HG03432 (cell line): Measurements from ENCODE around the gene CYB5B.
A peak's percentile ranks its signal among the peaks of the same experiment; 100 is the strongest.
"Not testable (repeated sequence)": the region's sequence is repeated elsewhere in the genome, so short reads cannot be mapped to it uniquely, and the experiment has no call there.

Source experiments
- ATAC-seq: cut with Tn5 transposase; IDR thresholded peaks from one replicate; pipeline ENCODE4 v1.9.1; 2021; ENCODE audit warnings: mild to moderate bottlenecking, moderate library complexity; ENCODE audit not compliant: unreplicated experiment

CYB5B gene

GRCh38 chr16:69441030-69441429, 16.6 kb downstream of the CYB5B start:
- not testable (repeated sequence) for ATAC-seq

GRCh38 chr16:69443927-69444631, 19.7 kb downstream of the CYB5B start:
- no peak for ATAC-seq

GRCh38 chr16:69444873-69445517, 20.6 kb downstream of the CYB5B start:
- ATAC-seq: no peak

- ATAC-seq: no peak
Observed at GRCh38 chr16:69448470-69449193, 24.2 kb downstream of the CYB5B start.

- no peak for ATAC-seq
Observed at GRCh38 chr16:69451166-69451565, 26.7 kb downstream of the CYB5B start.

GRCh38 chr16:69453936-69454335, 29.5 kb downstream of the CYB5B start:
- no peak for ATAC-seq

- ATAC-seq: no peak
Observed at GRCh38 chr16:69463876-69464275, 39.5 kb downstream of the CYB5B start.

GRCh38 chr16:69465083-69465721, 40.8 kb downstream of the CYB5B start:
- ATAC-seq: peak; percentile 64

GRCh38 chr16:69465881-69466280, 41.5 kb downstream of the CYB5B start:
- ATAC-seq: no peak

GRCh38 chr16:69466547-69466946, 42.1 kb downstream of the CYB5B start:
- ATAC-seq: no peak

GRCh38 chr16:69467080-69467479, 42.7 kb downstream of the CYB5B start:
- no peak for ATAC-seq

- ATAC-seq: no peak
Observed at GRCh38 chr16:69467531-69468204, 43.2 kb downstream of the CYB5B start.

- peak; percentile 67 for ATAC-seq
Observed at GRCh38 chr16:69469807-69470561, 45.6 kb downstream of the CYB5B start.

GRCh38 chr16:69471121-69471520, 46.7 kb downstream of the CYB5B start:
- ATAC-seq: no peak

- no peak for ATAC-seq
Observed at GRCh38 chr16:69474408-69474807, 50.0 kb downstream of the CYB5B start.

- no peak for ATAC-seq
Observed at GRCh38 chr16:69476920-69477443, 52.6 kb downstream of the CYB5B start.

GRCh38 chr16:69477546-69477945, 53.1 kb downstream of the CYB5B start:
- no peak for ATAC-seq

GRCh38 chr16:69478685-69479084, 54.3 kb downstream of the CYB5B start:
- no peak for ATAC-seq

GRCh38 chr16:69479775-69480174, 55.4 kb downstream of the CYB5B start:
- ATAC-seq: no peak

GRCh38 chr16:69481901-69482341, 57.5 kb downstream of the CYB5B start:
- no peak for ATAC-seq
